ENCODE results near the gene CREB3L2.
"Not testable (repeated sequence)": the region's sequence is repeated elsewhere in the genome, so short reads cannot be mapped to it uniquely, and the experiment has no call there.

The CREB3L2 gene

DNA sequence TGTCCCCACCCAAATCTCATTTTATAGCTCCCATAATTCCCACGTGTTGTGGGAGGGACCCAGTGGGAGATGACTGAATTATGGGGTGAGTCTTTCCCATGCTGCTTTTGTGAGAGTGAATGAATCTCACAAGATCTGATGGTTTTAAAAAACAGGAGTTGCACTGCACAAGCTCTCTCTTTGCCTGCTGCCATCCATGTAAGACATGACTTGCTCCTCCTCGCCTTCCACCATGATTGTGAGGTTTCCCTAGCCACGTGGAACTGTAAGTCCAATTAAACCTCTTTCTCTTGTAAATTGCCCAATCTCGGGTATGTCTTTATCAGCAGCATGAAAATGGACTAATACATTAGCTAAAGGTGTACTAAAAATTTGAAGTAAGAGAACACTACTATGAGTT, 95.2 kb downstream of the CREB3L2 start:
- peaks cover 0 to 73% of the 10 kb centered on the region in 2 experiments; a peak in 1 of 3 replicates for H3K36me3 ChIP-seq (ENCODE audit: control insufficient read depth in 2 of 2, insufficient read depth in 1 of 2, low read length in 2 of 2)
- POLR2A ChIA-PET; H3K9me3 ChIP-seq (ENCODE audit: control insufficient read depth, insufficient read depth, low read depth, low read length); H3K27ac ChIP-seq (ENCODE audit: extremely low read depth, low read depth, low read length); H3K4me3 ChIP-seq (ENCODE audit: low read depth, low read length); H3K4me1 ChIP-seq (ENCODE audit: control insufficient read depth, insufficient read depth, low read length): not testable (repeated sequence)
- CTCF ChIA-PET: interaction anchor here (0.6 to 7.5 kb wide), 5 partner anchors 102 to 1173 kb away, joined by 3 to 143 read pairs (median 3); no protein-coding TSS in a partner anchor
- TF ChIP-seq SETDB1 (IDR thresholded peaks at IDR 0.05; ENCODE audit: insufficient read length, low read length): peak; percentile 49

DNA sequence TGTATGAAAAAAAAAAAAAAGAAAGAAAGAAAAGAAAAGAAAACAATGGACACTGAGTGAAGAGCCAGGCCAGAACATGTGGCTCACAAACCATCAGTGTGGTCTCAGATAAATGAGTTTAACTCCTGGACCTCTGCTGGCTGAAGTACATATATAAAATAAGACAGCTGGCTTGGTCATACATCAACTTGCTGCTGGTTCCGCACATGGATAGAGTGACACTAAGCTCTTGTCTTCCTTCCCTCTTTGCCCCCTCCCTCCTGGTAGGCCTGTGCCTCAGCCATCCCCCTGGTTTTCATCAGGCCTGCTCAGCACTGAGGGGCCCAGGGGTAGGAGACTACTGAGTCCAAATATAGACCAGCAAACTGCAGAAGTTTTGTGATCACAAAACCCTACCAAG, 97.1 kb downstream of the CREB3L2 start:
- Histone ChIP-seq H3K27ac (ENCODE audit: extremely low read depth, low read depth, low read length) (no peak overlapping the region), H3K36me3 (ENCODE audit: control insufficient read depth in 2 of 2, insufficient read depth in 1 of 2, low read length in 2 of 2) (peaks cover 0 to 69% of the 10 kb centered on the region in 2 experiments; a peak in 1 of 3 replicates), H3K4me1 (ENCODE audit: control insufficient read depth, insufficient read depth, low read length) (no peaks in the 10 kb centered on the region), H3K9me3 (ENCODE audit: control insufficient read depth, insufficient read depth, low read depth, low read length) (no peaks in the 10 kb centered on the region), H3K4me3 (ENCODE audit: low read depth, low read length) (no peak overlapping the region)
- POLR2A ChIA-PET: no interaction called here
- TF ChIP-seq INSM2 (tag by site-specific recombination; IDR thresholded peaks at IDR 0.05): no peak
- TF ChIP-seq BCL11A (tag by site-specific recombination; IDR thresholded peaks at IDR 0.05; ENCODE audit: low read depth): no peak
- TF ChIP-seq GLIS1 (tag by site-specific recombination; IDR thresholded peaks at IDR 0.05): no peak
- TF ChIP-seq ZNF596 (tag by site-specific recombination; IDR thresholded peaks at IDR 0.05): no peak
- TF ChIP-seq ZNF600 (tag by site-specific recombination; IDR thresholded peaks at IDR 0.05): no peak
- TF ChIP-seq ZNF518A (tag by site-specific recombination; conservative IDR thresholded peaks at IDR 0.05; ENCODE audit: low read depth): no peak
- TF ChIP-seq ZNF23 (tag by site-specific recombination; IDR thresholded peaks at IDR 0.05; ENCODE audit: borderline replicate concordance): no peak
- CTCF ChIA-PET: interaction anchor here (0.9 to 7.5 kb wide), 6 partner anchors 9 to 277 kb away, joined by 3 to 143 read pairs (median 34); partner anchors contain the start of gene CREB3L2

GRCh38 chr7:137903382-137904169, 98.3 kb downstream of the CREB3L2 start:
- H3K27ac ChIP-seq (ENCODE audit: extremely low read depth, low read depth, low read length): no peak overlapping the region
- POLR2A ChIA-PET: no interaction called here
- CTCF ChIA-PET: interaction anchor here (0.6 to 7.5 kb wide), 28 partner anchors 9 to 1179 kb away, joined by 3 to 143 read pairs (median 4); partner anchors contain the start of gene CREB3L2
- no peaks in the 10 kb centered on the region for H3K4me1 ChIP-seq (ENCODE audit: control insufficient read depth, insufficient read depth, low read length)
- no peaks in the 10 kb centered on the region for H3K9me3 ChIP-seq (ENCODE audit: control insufficient read depth, insufficient read depth, low read depth, low read length)
- peaks cover 0 to 60% of the 10 kb centered on the region in 2 experiments; a peak in 1 of 3 replicates for H3K36me3 ChIP-seq (ENCODE audit: control insufficient read depth in 2 of 2, insufficient read depth in 1 of 2, low read length in 2 of 2)
- H3K4me3 ChIP-seq (ENCODE audit: low read depth, low read length): no peak overlapping the region
- no peak for TF ChIP-seq ZBTB49 (tag by site-specific recombination; IDR thresholded peaks at IDR 0.05; ENCODE audit: low read depth)
- TF ChIP-seq, protein P1, sequence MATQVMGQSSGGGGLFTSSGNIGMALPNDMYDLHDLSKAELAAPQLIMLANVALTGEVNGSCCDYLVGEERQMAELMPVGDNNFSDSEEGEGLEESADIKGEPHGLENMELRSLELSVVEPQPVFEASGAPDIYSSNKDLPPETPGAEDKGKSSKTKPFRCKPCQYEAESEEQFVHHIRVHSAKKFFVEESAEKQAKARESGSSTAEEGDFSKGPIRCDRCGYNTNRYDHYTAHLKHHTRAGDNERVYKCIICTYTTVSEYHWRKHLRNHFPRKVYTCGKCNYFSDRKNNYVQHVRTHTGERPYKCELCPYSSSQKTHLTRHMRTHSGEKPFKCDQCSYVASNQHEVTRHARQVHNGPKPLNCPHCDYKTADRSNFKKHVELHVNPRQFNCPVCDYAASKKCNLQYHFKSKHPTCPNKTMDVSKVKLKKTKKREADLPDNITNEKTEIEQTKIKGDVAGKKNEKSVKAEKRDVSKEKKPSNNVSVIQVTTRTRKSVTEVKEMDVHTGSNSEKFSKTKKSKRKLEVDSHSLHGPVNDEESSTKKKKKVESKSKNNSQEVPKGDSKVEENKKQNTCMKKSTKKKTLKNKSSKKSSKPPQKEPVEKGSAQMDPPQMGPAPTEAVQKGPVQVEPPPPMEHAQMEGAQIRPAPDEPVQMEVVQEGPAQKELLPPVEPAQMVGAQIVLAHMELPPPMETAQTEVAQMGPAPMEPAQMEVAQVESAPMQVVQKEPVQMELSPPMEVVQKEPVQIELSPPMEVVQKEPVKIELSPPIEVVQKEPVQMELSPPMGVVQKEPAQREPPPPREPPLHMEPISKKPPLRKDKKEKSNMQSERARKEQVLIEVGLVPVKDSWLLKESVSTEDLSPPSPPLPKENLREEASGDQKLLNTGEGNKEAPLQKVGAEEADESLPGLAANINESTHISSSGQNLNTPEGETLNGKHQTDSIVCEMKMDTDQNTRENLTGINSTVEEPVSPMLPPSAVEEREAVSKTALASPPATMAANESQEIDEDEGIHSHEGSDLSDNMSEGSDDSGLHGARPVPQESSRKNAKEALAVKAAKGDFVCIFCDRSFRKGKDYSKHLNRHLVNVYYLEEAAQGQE (tag by site-specific recombination; IDR thresholded peaks at IDR 0.05): no peak
- no peak for TF ChIP-seq ZBTB17 (tag by site-specific recombination; IDR thresholded peaks at IDR 0.05)
- TF ChIP-seq, protein P2, sequence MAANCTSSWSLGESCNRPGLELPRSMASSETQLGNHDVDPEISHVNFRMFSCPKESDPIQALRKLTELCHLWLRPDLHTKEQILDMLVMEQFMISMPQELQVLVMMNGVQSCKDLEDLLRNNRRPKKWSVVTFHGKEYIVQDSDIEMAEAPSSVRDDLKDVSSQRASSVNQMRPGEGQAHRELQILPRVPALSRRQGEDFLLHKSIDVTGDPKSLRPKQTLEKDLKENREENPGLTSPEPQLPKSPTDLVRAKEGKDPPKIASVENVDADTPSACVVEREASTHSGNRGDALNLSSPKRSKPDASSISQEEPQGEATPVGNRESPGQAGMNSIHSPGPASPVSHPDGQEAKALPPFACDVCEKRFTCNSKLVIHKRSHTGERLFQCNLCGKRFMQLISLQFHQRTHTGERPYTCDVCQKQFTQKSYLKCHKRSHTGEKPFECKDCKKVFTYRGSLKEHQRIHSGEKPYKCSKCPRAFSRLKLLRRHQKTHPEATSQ (tag by site-specific recombination; IDR thresholded peaks at IDR 0.05): no peak
- no peak for TF ChIP-seq ZNF341 (tag by site-specific recombination; IDR thresholded peaks at IDR 0.05; ENCODE audit: low read depth)
- TF ChIP-seq ZNF660 (tag by site-specific recombination; IDR thresholded peaks at IDR 0.05): peak; percentile 40; the same call in 1 of the 2 replicates
- no peak for TF ChIP-seq ZSCAN23 (tag by site-specific recombination; IDR thresholded peaks at IDR 0.05)
